H1 (cell line): ENCODE results near the gene ULBP3. TPM values are rescaled to one million over a fixed set of nuclear protein-coding genes. Genes with fewer than 3 reads are reported as not detected.

Experiments
- CTCF ChIA-PET: fragments of 300-600 bp; sonication (Branson Sonifier 250); formaldehyde crosslinking; loops from one replicate; lab custom pipeline; 2021; ENCODE audit not compliant: partially characterized antibody; lab: Charles Lee
- POLR2A ChIA-PET: fragments of 300-600 bp; sonication (Branson Sonifier 250); formaldehyde crosslinking; loops from one replicate; lab custom pipeline; 2021; ENCODE audit warnings: inconsistent platforms; ENCODE audit not compliant: partially characterized antibody; lab: Charles Lee
- DNase-seq, 2 experiments: peaks; one replicate each; pipeline versions ENCODE4 v3.0.0 to v3.0.0-alpha.2; 2010 to 2022; ENCODE audit warnings: low spot score in 2 of 2, low read depth in 1 of 2, mixed read lengths in 1 of 2
- FAIRE-seq: peaks from 2 replicates; lab custom pipeline; 2011; peaks lifted over from hg19 to GRCh38; lab: Jason Lieb, UNC
- H2AFZ ChIP-seq: 2 replicates; pipeline ENCODE4 v1.8.1; 2012; ENCODE audit warnings: low read length, inconsistent platforms
- H2AK5ac ChIP-seq: 2 replicates; pipeline ENCODE4 v1.6.1; 2013; ENCODE audit warnings: low read depth, low read length
- H2BK120ac ChIP-seq: replicated peaks from 2 replicates; pipeline ENCODE3; 2013; ENCODE audit warnings: low read depth, low read length, inconsistent platforms
- H2BK12ac ChIP-seq: 2 replicates; pipeline ENCODE4 v1.6.1; 2013; ENCODE audit warnings: low read depth, low read length
- H2BK15ac ChIP-seq: 2 replicates; pipeline ENCODE4 v1.6.1; 2013; ENCODE audit warnings: low read length
- H2BK20ac ChIP-seq: 2 replicates; pipeline ENCODE4 v1.6.1; 2013; ENCODE audit warnings: low read length
- H2BK5ac ChIP-seq: 2 replicates; pipeline ENCODE4 v1.6.1; 2013; ENCODE audit warnings: low read depth, low read length
- H3K14ac ChIP-seq: 2 replicates; pipeline ENCODE4 v1.6.1; 2013; ENCODE audit warnings: inconsistent platforms; ENCODE audit not compliant: insufficient read length
- H3K18ac ChIP-seq: 2 replicates; pipeline ENCODE4 v1.6.1; 2013; ENCODE audit warnings: low read length; ENCODE audit errors: extremely low read depth
- H3K23ac ChIP-seq: 2 replicates; pipeline ENCODE4 v1.6.1; 2013; ENCODE audit warnings: inconsistent platforms; ENCODE audit not compliant: insufficient read length
- H3K23me2 ChIP-seq: 2 replicates; pipeline ENCODE4 v1.6.1; 2013; ENCODE audit warnings: low read depth, low read length
- H3K27ac ChIP-seq: 2 replicates; pipeline ENCODE4 v1.6.1; 2011; ENCODE audit warnings: low read depth, low read length, inconsistent platforms
- H3K27me3 ChIP-seq, 4 experiments: replicated peaks in 1 of 4; 1 replicate in 1 of 4; 2 replicates in 3 of 4; pipeline versions ENCODE4 v1.6.1 to v1.8.1; 2011 to 2013; ENCODE audit warnings: low read length in 3 of 4, mild to moderate bottlenecking in 3 of 4, inconsistent platforms in 2 of 4, mixed read lengths in 2 of 4, moderate library complexity in 1 of 4; ENCODE audit not compliant: control insufficient read depth in 3 of 4, insufficient read depth in 3 of 4; ENCODE audit errors: extremely low read depth in 1 of 4
- H3K36me3 ChIP-seq, 4 experiments: 2 replicates each; pipeline versions ENCODE4 v1.6.1 to v1.8.1; 2011 to 2013; ENCODE audit warnings: mild to moderate bottlenecking in 4 of 4, low read length in 3 of 4, moderate library complexity in 2 of 4, control low read depth in 1 of 4, inconsistent platforms in 1 of 4; ENCODE audit not compliant: insufficient read depth in 4 of 4, control insufficient read depth in 2 of 4
- H3K4ac ChIP-seq: replicated peaks from 2 replicates; pipeline ENCODE3; 2013; ENCODE audit warnings: low read length, low read depth, mixed read lengths, inconsistent platforms; ENCODE audit not compliant: insufficient read length
- H3K4me1 ChIP-seq, 4 experiments: replicated peaks in 1 of 4; 1 replicate in 1 of 4; 2 replicates in 3 of 4; pipeline versions ENCODE4 v1.6.1 to v1.8.1; 2011 to 2013; ENCODE audit warnings: low read length in 3 of 4, inconsistent platforms in 2 of 4, mixed read lengths in 1 of 4; ENCODE audit not compliant: insufficient read depth in 4 of 4, control insufficient read depth in 3 of 4
- H3K4me2 ChIP-seq, 2 experiments: 2 replicates each; pipeline versions ENCODE4 v1.6.1 to v1.8.1; 2011 to 2013; ENCODE audit warnings: low read depth in 2 of 2, low read length in 2 of 2, control low read depth in 1 of 2, inconsistent platforms in 1 of 2, mild to moderate bottlenecking in 1 of 2; ENCODE audit not compliant: insufficient read depth in 1 of 2
- H3K4me3 ChIP-seq, 4 experiments: fragments of 200-600, 300-600 bp in 1 of 4; sonication (generic), shearing (Covaris generic), sonication (Bioruptor Twin) in 1 of 4; 2 replicates each; pipeline versions ENCODE4 v1.5.1 to v1.8.1; 2011 to 2016; ENCODE audit warnings: low read length in 4 of 4, low read depth in 3 of 4, control low read depth in 2 of 4, inconsistent platforms in 2 of 4, mild to moderate bottlenecking in 2 of 4, mixed read lengths in 1 of 4, moderate library complexity in 1 of 4; ENCODE audit not compliant: insufficient read depth in 2 of 4; ENCODE audit errors: extremely low read depth in 1 of 4
- H3K56ac ChIP-seq: replicated peaks from 2 replicates; pipeline ENCODE3; 2013; ENCODE audit warnings: low read depth, mild to moderate bottlenecking, mixed read lengths, low read length, inconsistent platforms; ENCODE audit not compliant: insufficient read length
- H3K79me1 ChIP-seq: 2 replicates; pipeline ENCODE4 v1.6.1; 2013; ENCODE audit warnings: low read depth, low read length, control low read depth
- H3K79me2 ChIP-seq, 2 experiments: 2 replicates each; pipeline versions ENCODE4 v1.6.1 to v1.8.1; 2012 to 2013; ENCODE audit warnings: low read length in 2 of 2, mild to moderate bottlenecking in 2 of 2, inconsistent platforms in 1 of 2; ENCODE audit not compliant: insufficient read depth in 2 of 2, control insufficient read depth in 1 of 2
- H3K9ac ChIP-seq, 4 experiments: replicated peaks in 1 of 4; 1 replicate in 1 of 4; 2 replicates in 3 of 4; pipeline versions ENCODE4 v1.6.1 to v1.8.1; 2011 to 2013; ENCODE audit warnings: low read depth in 3 of 4, low read length in 3 of 4, control low read depth in 2 of 4, mild to moderate bottlenecking in 2 of 4, moderate library complexity in 2 of 4, inconsistent platforms in 1 of 4; ENCODE audit errors: extremely low read depth in 1 of 4
- H3K9me3 ChIP-seq, 2 experiments: 2 replicates each; pipeline versions ENCODE4 v1.6.1 to v1.8.1; 2012 to 2013; ENCODE audit warnings: mild to moderate bottlenecking in 2 of 2, moderate library complexity in 2 of 2, control low read depth in 1 of 2, inconsistent platforms in 1 of 2, low read depth in 1 of 2, low read length in 1 of 2, mixed read lengths in 1 of 2; ENCODE audit not compliant: insufficient read depth in 2 of 2
- H4K20me1 ChIP-seq, 2 experiments: replicated peaks in 1 of 2; 2 replicates each; pipeline versions ENCODE3 to v1.8.1; 2011 to 2013; ENCODE audit warnings: inconsistent platforms in 2 of 2, low read length in 2 of 2, mild to moderate bottlenecking in 1 of 2; ENCODE audit not compliant: insufficient read depth in 2 of 2, control insufficient read depth in 1 of 2
- H4K5ac ChIP-seq: 2 replicates; pipeline ENCODE4 v1.6.1; 2013; ENCODE audit warnings: low read length, low read depth, mixed read lengths, inconsistent platforms; ENCODE audit not compliant: insufficient read length
- H4K8ac ChIP-seq: 2 replicates; pipeline ENCODE4 v1.8.0; 2013; ENCODE audit warnings: mild to moderate bottlenecking, moderate library complexity, low read length, inconsistent platforms; ENCODE audit not compliant: insufficient read depth; ENCODE audit errors: extremely low read depth
- H4K91ac ChIP-seq: replicated peaks from 2 replicates; pipeline ENCODE3; 2013; ENCODE audit warnings: low read length, mixed read lengths, inconsistent platforms; ENCODE audit not compliant: insufficient read length
- CEBPB ChIP-seq: IDR thresholded peaks from 2 replicates; pipeline ENCODE4 v1.6.1; 2012; ENCODE audit warnings: low read depth, low read length
- TBP ChIP-seq: IDR thresholded peaks from 2 replicates; pipeline ENCODE4 v1.6.1; 2011; ENCODE audit warnings: low read depth, low read length, improper control_type of control experiment
- WGBS, 2 experiments: shearing (Covaris generic) in 1 of 2; methylation state at CpG; one replicate each; pipeline versions ENCODE4 v1.1.6 to v1.1.7; 2013 to 2015; ENCODE audit warnings: low lambda C conversion rate in 2 of 2, mixed read lengths in 2 of 2, inconsistent platforms in 1 of 2, low coverage in 1 of 2, missing lambda C conversion rate in 1 of 2; ENCODE audit not compliant: insufficient replicate concordance in 2 of 2, insufficient coverage in 1 of 2, insufficient read length in 1 of 2; ENCODE audit errors: extremely low coverage in 1 of 2, missing lambda C conversion rate in 1 of 2; 5-methylcytosine and 5-hydroxymethylcytosine counted together
- polyA plus RNA-seq, 7 experiments: library from polyadenylated mRNA; depleted of rRNA in 3 of 7; stranded (reverse) in 5 of 7; unstranded in 2 of 7; fragments of >200 nt in 5 of 7; fragments of 200-250 nt in 2 of 7; gene quantifications; 1 replicate in 5 of 7; 2 replicates in 1 of 7; 4 replicates in 1 of 7; pipeline versions ENCODE4 v1.2.1 to v1.2.3, GENCODE V29; 2011 to 2013; ENCODE audit warnings: missing spikeins in 2 of 7, mixed read lengths in 2 of 7
- total RNA-seq: library from RNA; stranded (reverse); fragmentation: NEBNext Ultra II Directional; extraction: Animal tissue kit (Norgen Biotek cat#: 25700); gene quantifications from 2 replicates; pipeline ENCODE4 v1.2.1, GENCODE V29; 2021

Gene ULBP3
- total and polyA plus RNA-seq, 2 of the 8 experiments (the other 6 are each of a cell fraction or from before 2014, with no cell fraction given): 1.9 to 4.2 TPM

GRCh38 chr6:150099953-150100352 is 31.0 kb upstream of the ULBP3 start:
- Histone ChIP-seq H2BK5ac (no peak overlapping the region), H2BK15ac (no peak overlapping the region), H3K4me3 (no peak overlapping the region), H3K27me3 (no peaks in the 10 kb centered on the region), H3K9me3 (no peaks in the 10 kb centered on the region), H3K23ac (no peak overlapping the region), H4K8ac (no peak overlapping the region), H3K79me2 (no peaks in the 10 kb centered on the region), H3K4me1 (no peaks in the 10 kb centered on the region), H3K79me1 (no peaks in the 10 kb centered on the region), H2AFZ (no peak overlapping the region)
- no peak for FAIRE-seq
- CTCF ChIA-PET: interaction anchor here (2.2 kb wide), 1 partner anchor 19 kb away, joined by 6 read pairs; no protein-coding TSS in a partner anchor
- TF ChIP-seq CEBPB (peak; percentile 48; the same call in 1 of the 2 replicates), TBP (no peak)
- TF ChIP-seq, all 59 proteins: peak for 1
- 93% methylated on average over 11 of the region's 11 CpGs; no CpG with 5 or more reads in 1 of the 2 experiments for whole genome bisulfite sequencing, 2 experiments
- DNase-seq: no peak
- H3K4ac ChIP-seq: no peak overlapping the region
- no peak overlapping the region for H3K18ac ChIP-seq
- H3K36me3 ChIP-seq: no peaks in the 10 kb centered on the region
- no peaks in the 10 kb centered on the region for H4K20me1 ChIP-seq
- H3K14ac ChIP-seq: no peak overlapping the region
- H3K9ac ChIP-seq: no peak overlapping the region
- no peak overlapping the region for H3K27ac ChIP-seq
- H2BK20ac ChIP-seq: no peak overlapping the region
- H3K56ac ChIP-seq: no peak overlapping the region
- H2BK12ac ChIP-seq: no peak overlapping the region
- H3K4me2 ChIP-seq: no peak overlapping the region
- no peak overlapping the region for H2BK120ac ChIP-seq
- no peak overlapping the region for H4K5ac ChIP-seq
- no peaks in the 10 kb centered on the region for H3K23me2 ChIP-seq
- POLR2A ChIA-PET: no interaction called here
- no peak overlapping the region for H4K91ac ChIP-seq
- no peak overlapping the region for H2AK5ac ChIP-seq
